Coronary artery (tissue), 2 donors: ENCODE results near the gene RALGAPA1.
"Not testable (repeated sequence)": the region's sequence is repeated elsewhere in the genome, so short reads cannot be mapped to it uniquely, and the experiment has no call there.

ENCODE experiments used
- DNase-seq: peaks from one replicate; pipeline ENCODE4 v3.0.0-alpha.2; 2017; ENCODE audit warnings: low spot score
- H3K27ac ChIP-seq, 2 donors: fragments of 200-600 bp; sonication (generic); one replicate each; pipeline ENCODE4 v1.5.1; 2016 to 2019
- H3K4me3 ChIP-seq: fragments of 200-600 bp; sonication (generic); 2 replicates; pipeline ENCODE4 v1.5.1; 2016; ENCODE audit warnings: mild to moderate bottlenecking, moderate library complexity
- TF ChIP-seq, protein P1 (sequence below): fragments of 200-600 bp; sonication (generic); IDR thresholded peaks from one replicate; pipeline ENCODE4 v1.5.1; 2019; ENCODE audit warnings: antibody characterized with exemption

The RALGAPA1 gene

DNA sequence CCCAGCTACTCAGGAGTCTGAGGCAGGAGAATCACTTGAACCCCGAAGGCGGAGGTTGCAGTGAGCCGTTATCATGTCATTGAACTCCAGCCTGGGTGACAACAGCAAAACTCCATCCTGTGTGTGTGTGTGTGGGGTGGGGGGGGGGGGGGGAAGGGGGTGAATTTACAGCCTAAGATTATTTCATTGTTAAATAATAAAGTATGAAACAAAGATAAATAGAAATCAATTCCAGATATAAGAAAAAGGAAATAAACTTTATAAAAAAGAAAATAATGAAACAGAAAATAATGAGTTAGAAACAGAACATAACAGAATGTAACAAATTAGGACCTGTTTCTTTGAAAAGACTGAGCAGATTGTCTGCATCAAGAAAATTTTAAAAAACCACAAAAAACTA is 191.6 kb downstream of the RALGAPA1 start:
- no peak overlapping the region for H3K27ac ChIP-seq
- DNase-seq, result no peak
- TF ChIP-seq, protein P1, sequence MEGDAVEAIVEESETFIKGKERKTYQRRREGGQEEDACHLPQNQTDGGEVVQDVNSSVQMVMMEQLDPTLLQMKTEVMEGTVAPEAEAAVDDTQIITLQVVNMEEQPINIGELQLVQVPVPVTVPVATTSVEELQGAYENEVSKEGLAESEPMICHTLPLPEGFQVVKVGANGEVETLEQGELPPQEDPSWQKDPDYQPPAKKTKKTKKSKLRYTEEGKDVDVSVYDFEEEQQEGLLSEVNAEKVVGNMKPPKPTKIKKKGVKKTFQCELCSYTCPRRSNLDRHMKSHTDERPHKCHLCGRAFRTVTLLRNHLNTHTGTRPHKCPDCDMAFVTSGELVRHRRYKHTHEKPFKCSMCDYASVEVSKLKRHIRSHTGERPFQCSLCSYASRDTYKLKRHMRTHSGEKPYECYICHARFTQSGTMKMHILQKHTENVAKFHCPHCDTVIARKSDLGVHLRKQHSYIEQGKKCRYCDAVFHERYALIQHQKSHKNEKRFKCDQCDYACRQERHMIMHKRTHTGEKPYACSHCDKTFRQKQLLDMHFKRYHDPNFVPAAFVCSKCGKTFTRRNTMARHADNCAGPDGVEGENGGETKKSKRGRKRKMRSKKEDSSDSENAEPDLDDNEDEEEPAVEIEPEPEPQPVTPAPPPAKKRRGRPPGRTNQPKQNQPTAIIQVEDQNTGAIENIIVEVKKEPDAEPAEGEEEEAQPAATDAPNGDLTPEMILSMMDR, result no peak
- H3K4me3 ChIP-seq, result no peak overlapping the region

DNA sequence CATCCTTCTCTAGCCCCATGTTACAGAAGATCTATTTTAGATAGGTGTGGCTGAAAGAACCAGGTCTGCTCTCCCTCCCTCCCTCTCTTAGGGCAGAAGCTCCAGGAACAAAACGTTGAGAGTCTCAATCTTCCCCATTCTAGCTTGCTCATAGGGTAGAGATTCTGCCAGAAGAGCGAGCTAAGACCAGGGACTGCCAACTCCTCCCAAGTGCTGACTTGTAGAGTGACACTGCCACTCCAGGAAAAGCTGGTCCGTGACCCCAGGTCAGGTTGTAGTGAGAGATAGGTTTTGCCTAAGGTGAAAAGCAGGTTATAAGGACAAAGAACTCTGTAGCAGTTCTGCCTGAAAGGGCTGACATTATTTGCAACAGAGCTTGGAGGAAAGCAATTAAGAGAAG is 201.7 kb downstream of the RALGAPA1 start:
- no peak overlapping the region for H3K27ac ChIP-seq
- no peak for DNase-seq
- TF ChIP-seq, protein P1, result no peak
- H3K4me3 ChIP-seq, result no peak overlapping the region

DNA sequence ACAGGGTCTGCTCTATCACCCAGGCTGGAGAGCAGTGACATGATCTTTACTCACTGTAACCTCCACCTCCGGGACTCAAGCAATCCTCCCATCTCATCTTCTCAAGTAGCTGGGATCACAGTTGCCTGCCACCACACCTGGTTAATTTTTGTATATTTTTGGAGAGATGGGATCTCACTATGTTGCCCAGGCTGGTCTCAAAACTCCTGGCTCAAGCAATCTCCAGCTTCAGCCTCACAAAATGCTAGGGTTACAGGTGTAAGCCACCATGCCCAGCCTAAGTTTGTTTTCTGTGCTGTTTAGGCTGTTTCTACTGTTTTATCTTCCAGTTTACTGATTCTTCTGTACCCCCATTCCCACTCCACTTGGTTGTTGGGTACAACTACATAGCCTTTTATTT is 208.8 kb downstream of the RALGAPA1 start:
- no peak for DNase-seq
- H3K27ac ChIP-seq, result no peak overlapping the region
- TF ChIP-seq, protein P1, result no peak
- H3K4me3 ChIP-seq, result no peak overlapping the region

DNA sequence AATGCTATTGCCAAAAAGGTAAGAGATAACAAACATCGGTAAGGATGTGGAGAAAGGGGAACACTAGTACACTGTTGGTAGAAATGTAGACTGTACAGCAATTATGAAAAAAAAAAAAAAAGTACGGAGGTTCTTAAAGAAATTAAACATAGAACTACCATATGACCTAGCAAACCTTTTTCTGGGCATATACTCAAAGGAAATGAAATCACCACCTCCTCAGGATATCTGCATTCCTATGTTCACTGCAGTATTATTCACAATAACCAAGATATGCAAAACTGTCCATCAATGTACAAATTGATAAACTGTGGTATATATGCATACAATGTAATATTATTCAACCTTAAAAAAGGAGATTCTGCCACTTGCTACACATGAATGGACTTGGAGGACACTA is 214.5 kb downstream of the RALGAPA1 start:
- Histone ChIP-seq H3K4me3 (no peak overlapping the region), H3K27ac (no peak overlapping the region)
- TF ChIP-seq, protein P1, result no peak
- DNase-seq, result no peak

DNA sequence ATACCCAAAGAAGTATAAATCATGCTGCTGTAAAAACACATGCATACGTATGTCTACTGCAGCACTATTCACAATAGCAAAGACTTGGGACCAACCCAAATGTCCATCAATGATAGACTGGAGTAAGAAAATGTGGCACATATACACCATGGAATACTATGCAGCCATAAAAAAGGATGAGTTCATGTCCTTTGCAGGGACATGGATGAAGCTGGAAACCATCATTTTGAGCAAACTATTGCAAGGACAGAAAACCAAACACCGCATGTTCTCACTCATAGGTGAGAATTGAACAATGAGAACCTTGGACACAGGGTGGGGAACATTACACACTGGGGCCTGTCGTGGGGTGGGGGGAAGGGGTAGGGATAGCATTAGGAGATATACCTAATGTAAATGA is 221.7 kb downstream of the RALGAPA1 start:
- not testable (repeated sequence) for H3K27ac ChIP-seq, DNase-seq, H3K4me3 ChIP-seq

DNA sequence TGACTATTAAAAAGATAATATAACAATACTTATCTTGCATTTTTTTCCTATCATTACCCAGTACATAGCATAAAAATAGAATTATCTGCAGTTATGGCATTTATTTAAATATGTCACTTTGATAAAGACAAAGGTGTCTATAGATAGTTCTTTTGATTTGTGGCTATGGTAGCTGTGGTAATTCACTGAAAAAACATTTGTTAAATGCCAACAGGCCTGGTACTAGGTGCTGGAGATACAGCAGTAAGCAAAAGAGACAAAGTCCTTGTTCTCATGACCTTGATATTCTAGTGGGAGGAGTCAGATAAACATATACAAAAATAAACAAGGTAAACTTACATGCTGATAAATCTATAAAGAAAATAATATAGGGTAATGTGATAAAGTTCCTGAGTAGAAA is 230.5 kb downstream of the RALGAPA1 start:
- no peak for DNase-seq
- H3K4me3 ChIP-seq, result no peak overlapping the region
- no peak overlapping the region for H3K27ac ChIP-seq
- TF ChIP-seq, protein P1, result no peak

DNA sequence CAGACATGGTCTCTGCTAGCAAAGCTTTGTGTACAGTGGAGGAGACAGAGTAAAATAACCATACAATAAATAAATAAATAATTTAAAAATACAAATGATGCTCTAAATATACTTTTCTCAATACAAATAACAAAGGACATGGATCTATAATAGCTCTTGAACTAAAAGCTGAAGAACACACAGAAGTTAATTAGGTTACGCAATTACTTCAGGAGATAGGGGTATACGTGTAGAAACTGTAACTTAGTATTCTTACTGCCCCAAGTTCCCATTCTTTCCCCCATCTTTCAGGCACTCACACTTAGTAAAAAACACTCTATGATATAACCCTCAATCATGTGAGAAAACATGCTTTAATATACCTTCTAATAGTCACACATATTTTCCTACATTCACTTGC is 231.0 kb downstream of the RALGAPA1 start:
- Histone ChIP-seq H3K4me3 (no peak overlapping the region), H3K27ac (no peak overlapping the region)
- DNase-seq, result no peak
- TF ChIP-seq, protein P1, result no peak

DNA sequence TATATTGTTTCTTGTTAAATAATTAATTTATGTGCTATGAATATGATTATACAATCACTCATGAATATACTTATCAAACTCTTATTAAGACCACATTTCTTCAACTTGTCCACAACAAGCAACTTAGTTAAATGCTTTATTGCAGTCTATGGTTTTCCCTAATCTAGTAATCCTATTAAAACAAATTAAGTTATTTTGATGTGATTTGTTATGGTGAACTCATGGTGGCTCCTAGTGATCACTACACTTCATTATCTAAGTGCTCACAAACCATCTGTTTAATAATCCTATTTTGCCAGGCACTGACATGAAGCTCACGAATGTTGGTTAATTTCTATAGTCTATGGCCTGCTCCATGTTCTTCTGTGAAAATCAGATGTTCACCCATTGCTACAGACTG is 232.2 kb downstream of the RALGAPA1 start:
- H3K27ac ChIP-seq, result no peak overlapping the region
- no peak overlapping the region for H3K4me3 ChIP-seq
- DNase-seq, result no peak
- TF ChIP-seq, protein P1, result no peak
